IPS-11a (cell line): ENCODE data around the gene SLC1A3.

ENCODE experiments used
- H3K4me3 ChIP-seq: one replicate; pipeline ENCODE4 v1.5.1; 2013; ENCODE audit warnings: low read depth, low read length, control low read depth

SLC1A3 gene

DNA sequence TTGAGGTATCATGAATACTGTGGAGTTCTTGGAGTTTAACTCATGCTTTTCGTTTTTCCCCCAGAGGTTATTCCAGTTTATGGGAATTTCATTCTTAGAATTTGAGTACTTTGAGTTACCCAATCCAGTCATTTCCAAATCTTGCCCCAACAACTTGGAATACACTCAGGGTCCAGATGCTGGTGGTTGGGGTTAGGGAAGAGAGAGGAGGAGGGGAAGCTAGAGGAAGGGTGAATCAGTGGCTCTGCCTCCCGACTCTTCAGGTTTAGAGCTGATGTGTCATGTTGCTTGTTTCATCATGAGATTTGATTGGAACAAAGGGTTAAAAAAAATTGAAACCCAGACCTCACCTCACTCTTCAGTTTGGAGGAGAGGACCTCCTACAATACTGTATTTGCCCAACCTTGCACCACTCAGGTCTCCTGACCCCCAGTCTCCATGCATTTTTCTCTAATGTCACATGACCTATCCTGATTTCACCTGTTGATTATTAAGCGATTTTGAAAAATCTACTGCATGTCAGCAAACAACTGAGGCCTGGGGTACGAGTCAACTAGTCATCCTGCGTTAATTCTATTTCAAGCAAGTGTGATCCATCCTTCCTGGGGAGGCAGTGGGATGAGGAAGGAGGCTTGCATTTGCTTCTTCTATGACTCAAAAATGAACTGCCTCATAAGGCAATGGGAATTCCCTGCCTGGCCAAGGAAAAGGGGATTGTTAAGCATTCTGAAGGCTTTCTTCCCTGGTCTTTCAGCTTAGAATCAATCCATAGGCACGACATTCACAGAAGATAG is 6.2 kb upstream of the SLC1A3 start:
- no peak overlapping the region for H3K4me3 ChIP-seq

GRCh38 chr5:36600917-36601527 is 5.4 kb upstream of the SLC1A3 start:
- no peak overlapping the region for H3K4me3 ChIP-seq

DNA sequence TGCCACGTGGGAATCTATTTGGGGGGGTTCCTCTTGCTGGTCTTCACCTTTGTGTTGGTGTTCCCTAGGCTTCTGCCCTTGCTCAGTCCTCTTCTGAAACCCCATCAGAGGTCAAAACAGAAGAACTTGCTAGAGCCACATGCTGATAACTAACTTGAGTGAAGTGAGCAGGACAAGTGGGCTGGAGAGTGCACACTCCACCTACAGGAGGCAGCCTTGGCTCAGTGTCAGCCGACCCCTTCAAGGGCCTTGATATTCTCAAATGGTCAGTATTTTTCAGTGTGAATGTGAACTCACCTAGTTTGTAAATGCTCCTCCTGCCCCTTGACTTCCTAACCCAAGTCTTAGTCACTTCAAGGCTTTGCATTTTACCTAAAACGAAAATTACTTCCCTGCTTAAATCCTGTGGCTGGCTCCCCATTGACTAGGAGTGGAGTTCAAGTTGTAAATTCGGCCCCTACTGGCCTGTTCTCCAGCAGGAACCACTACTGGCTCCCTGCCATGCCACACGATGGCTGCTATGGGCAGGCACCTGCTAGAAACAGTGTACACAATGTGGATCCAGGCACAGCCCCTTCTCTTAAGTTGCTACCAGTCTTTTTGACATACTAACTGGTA is 3.6 kb upstream of the SLC1A3 start:
- H3K4me3 ChIP-seq: no peak overlapping the region

- no peak overlapping the region for H3K4me3 ChIP-seq
Observed at GRCh38 chr5:36605241-36605640, 1.2 kb upstream of the SLC1A3 start.

GRCh38 chr5:36606036-36606427 is 374 bp upstream of the SLC1A3 start:
- H3K4me3 ChIP-seq: peak overlapping the region; percentile 78

GRCh38 chr5:36607114-36607571 is 737 bp downstream of the SLC1A3 start:
- peak overlapping the region; percentile 78 for H3K4me3 ChIP-seq

DNA sequence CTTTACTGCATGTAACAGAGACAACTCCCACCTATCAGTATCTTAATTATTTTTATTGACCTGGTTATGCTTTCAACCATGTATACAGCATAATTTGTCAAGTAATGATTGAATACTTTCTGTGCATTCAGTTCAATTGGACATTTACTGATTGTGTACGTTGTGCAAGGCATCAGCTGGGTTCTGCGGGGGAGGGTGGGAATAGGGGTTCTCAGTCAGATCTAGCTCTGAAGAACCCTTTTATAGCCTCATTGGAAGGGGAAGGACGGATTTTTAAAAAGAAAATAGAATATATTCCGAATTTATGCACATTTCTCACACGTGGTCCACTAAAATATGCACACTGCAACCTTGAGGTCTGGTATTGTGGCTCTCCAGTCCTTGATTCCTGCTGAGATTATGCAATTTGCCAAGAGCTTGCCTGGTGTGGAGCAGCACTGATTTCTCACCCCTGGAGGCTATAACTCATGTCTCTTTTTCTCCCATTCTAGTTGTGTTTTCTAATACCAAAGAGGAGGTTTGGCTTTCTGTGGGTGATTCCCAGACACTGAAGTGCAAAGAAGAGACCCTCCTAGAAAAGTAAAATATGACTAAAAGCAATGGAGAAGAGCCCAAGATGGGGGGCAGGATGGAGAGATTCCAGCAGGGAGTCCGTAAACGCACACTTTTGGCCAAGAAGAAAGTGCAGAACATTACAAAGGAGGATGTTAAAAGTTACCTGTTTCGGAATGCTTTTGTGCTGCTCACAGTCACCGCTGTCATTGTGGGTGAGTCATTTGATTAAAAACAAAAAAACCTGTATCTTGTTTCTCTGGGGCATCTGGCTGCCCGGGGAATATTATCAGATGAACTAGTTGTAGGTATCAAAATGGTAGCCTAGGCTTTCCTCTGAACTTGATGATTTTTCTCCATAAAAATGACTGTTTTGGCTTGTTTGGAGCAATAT is 1.7 kb downstream of the SLC1A3 start:
- H3K4me3 ChIP-seq: no peak overlapping the region

- H3K4me3 ChIP-seq: no peak overlapping the region
Observed at GRCh38 chr5:36610621-36611020, 4.2 kb downstream of the SLC1A3 start.

DNA sequence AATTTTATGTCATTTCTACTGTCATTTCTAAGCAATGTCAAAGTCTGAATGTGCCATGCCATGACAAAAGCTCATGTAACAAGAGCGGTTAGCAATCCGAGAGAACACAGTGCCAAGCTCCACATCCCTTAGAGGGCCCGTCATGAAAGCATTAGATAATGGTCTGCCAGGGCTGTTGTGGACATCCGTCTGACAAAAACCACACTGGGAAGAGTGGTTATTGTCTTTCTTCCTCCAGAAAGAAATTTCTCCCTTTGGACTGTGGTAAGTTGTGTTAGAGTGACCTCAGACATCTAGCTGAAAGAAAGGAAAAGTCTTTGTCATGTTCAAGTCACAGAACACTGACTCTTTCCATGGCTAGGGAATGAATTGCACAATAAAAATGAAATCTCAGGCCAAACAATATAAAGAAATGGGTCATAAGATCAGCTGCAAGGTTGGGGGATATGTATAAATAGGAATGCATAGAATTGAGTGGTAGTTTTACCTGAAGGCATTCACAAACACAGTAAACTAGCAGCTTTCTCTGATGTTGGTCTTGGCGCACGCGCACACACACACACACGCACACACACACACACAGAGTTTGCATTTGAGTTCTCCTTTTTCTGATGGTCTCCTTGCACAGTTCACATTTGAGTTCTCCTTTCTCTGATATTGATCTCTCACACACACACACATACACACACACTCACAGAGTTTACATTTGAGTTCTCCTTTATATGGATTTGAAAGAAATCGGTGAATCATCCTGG is 5.3 kb downstream of the SLC1A3 start:
- no peak overlapping the region for H3K4me3 ChIP-seq

DNA sequence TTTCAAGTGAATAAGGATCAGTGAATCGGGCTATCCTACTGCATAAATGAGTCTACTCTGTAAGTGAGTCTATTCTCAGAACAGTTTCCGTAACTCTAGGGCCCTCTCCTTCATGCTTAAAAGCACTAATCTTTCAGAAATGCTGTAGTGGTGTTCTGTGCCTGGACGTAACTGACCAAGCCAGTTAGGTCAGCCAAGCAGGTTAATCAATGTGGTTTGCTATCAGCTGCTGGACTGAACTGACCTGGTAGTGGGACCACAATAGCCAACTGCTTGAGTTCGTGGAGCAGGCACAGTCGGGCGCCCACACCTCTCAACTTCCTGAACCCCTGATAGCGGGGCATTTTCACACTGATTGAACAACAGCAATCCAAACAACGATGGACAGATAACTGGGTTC is 6.8 kb downstream of the SLC1A3 start:
- no peak overlapping the region for H3K4me3 ChIP-seq

GRCh38 chr5:36613771-36614656 is 7.6 kb downstream of the SLC1A3 start:
- no peak overlapping the region for H3K4me3 ChIP-seq

- H3K4me3 ChIP-seq: no peak overlapping the region
Observed at GRCh38 chr5:36614657-36615308, 8.4 kb downstream of the SLC1A3 start.

GRCh38 chr5:36619012-36619635 is 12.7 kb downstream of the SLC1A3 start:
- no peak overlapping the region for H3K4me3 ChIP-seq

DNA sequence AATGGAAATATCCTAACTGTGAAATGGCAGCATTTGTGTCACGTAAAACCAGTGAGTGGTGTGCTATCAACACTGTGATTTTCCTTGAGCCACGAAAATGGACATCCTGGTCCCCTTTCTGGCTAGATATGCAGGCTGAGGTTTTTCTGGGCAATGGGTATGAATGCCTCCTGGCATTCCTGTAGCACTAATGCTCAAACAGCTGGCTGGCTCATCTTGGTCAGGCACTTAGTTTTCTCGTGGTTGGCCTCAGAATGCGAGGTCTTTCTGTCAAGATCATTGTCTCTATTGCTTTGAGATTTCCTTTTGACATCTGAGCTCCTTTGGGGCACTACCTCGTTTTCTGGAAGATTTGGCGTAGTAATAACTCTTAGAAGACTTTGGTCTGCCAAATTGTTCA is 15.6 kb downstream of the SLC1A3 start:
- no peak overlapping the region for H3K4me3 ChIP-seq

- H3K4me3 ChIP-seq: no peak overlapping the region
Observed at GRCh38 chr5:36623832-36624231, 17.4 kb downstream of the SLC1A3 start.

DNA sequence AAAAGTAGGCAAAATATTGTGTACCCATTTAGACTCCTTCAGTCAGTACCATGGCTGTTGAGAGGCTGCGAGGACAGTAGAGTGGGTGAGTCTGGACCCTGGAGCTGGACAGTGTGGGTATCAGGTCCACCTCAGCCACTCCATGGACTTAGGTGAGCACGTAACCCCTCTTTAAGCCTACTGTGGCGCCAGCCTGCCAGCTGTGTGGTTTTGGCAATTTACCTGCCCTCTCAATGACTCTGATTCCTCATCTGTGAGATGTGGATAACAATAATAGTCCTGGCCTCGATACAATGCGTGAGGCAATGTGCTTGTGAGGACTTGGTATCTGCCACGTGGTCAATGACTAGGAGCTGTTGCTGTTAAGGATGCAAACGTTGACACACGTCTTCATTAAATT is 17.9 kb downstream of the SLC1A3 start:
- no peak overlapping the region for H3K4me3 ChIP-seq

DNA sequence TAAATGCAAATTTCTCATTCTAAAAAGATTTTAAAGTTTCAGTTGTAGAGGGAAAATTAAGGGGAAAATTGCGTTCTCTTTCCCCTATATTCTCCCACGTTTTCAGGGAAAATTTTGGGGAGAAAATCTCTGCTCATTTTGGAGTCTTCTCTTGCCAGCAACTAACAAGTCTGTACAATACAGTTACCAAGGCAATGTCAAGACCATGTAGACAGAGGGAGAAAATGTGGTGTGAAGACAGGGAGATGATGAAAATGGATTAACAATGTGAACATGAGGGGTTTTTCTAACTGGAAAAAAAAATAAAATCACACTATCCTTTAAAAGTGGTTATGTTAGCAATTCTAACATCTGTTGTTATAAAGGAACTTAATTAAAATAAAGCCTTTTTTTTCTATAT is 22.3 kb downstream of the SLC1A3 start:
- no peak overlapping the region for H3K4me3 ChIP-seq

DNA sequence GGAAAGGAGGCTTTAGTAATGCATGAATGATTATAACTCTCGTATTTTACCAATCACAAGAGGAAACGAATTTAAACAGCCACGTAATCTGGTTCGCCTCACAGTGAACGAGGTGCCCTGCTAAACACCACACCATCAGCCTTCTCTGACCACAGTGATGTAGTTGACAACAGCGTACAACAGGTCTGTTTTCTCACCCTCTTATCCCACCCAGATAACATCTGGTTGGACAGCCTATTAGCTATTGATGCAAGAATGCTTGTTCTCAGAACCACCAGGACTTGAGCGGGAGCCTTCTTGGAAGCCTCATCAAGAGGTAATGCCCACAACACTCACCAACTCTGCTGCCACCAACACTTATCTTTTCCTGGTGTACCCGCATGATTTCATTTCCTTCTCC is 23.3 kb downstream of the SLC1A3 start:
- H3K4me3 ChIP-seq: no peak overlapping the region
